Tibial artery (tissue), 4 donors: ENCODE data around the gene NXNL1.

Experiments used
- DNase-seq, 2 donors: peaks; one replicate each; pipeline ENCODE4 v3.0.0-alpha.2; 2019
- H3K27ac ChIP-seq, 2 donors: fragments of 200-600 bp; sonication (generic) in 1 of 2; 1 replicate in 1 of 2; 2 replicates in 1 of 2; pipeline ENCODE4 v1.5.1; 2018 to 2019; ENCODE audit warnings: mild to moderate bottlenecking in 1 of 2
- H3K27me3 ChIP-seq, 2 donors: fragments of 200-600 bp; sonication (generic) in 1 of 2; one replicate each; pipeline versions ENCODE4 v1.5.1 to v1.6.0; 2016 to 2019
- H3K36me3 ChIP-seq, 3 donors: fragments of 200-600 bp; sonication (generic) in 2 of 3; one replicate each; pipeline ENCODE4 v1.5.1; 2016 to 2019; ENCODE audit warnings: mild to moderate bottlenecking in 2 of 3
- H3K4me1 ChIP-seq, 4 donors: fragments of 200-600 bp; sonication (generic) in 2 of 4; 1 replicate in 3 of 4; 2 replicates in 1 of 4; pipeline ENCODE4 v1.5.1; 2016 to 2019
- H3K4me3 ChIP-seq, 2 donors: fragments of 200-600 bp; sonication (generic) in 1 of 2; 1 replicate in 1 of 2; 2 replicates in 1 of 2; pipeline ENCODE4 v1.5.1; 2018 to 2019; ENCODE audit warnings: mild to moderate bottlenecking in 2 of 2
- H3K9me3 ChIP-seq, 3 donors: fragments of 200-600 bp; sonication (generic) in 1 of 3; one replicate each; pipeline ENCODE4 v1.5.1; 2016 to 2019
- intact Hi-C: fragments of 100-400 bp; cut with DNase I; formaldehyde crosslinking; loops from one replicate; pipeline ENCODE4 v1.15.0; 2023; ENCODE audit warnings: low total_unique reads
- TF ChIP-seq, protein P1 (sequence below), 2 experiments: fragments of 200-600 bp in 1 of 2; fragments of 450-650 bp in 1 of 2; IDR thresholded peaks; one replicate each; pipeline ENCODE4 v1.5.1; 2017 to 2019; ENCODE audit warnings: antibody characterized with exemption in 2 of 2, mild to moderate bottlenecking in 1 of 2, moderate library complexity in 1 of 2

Gene NXNL1

DNA sequence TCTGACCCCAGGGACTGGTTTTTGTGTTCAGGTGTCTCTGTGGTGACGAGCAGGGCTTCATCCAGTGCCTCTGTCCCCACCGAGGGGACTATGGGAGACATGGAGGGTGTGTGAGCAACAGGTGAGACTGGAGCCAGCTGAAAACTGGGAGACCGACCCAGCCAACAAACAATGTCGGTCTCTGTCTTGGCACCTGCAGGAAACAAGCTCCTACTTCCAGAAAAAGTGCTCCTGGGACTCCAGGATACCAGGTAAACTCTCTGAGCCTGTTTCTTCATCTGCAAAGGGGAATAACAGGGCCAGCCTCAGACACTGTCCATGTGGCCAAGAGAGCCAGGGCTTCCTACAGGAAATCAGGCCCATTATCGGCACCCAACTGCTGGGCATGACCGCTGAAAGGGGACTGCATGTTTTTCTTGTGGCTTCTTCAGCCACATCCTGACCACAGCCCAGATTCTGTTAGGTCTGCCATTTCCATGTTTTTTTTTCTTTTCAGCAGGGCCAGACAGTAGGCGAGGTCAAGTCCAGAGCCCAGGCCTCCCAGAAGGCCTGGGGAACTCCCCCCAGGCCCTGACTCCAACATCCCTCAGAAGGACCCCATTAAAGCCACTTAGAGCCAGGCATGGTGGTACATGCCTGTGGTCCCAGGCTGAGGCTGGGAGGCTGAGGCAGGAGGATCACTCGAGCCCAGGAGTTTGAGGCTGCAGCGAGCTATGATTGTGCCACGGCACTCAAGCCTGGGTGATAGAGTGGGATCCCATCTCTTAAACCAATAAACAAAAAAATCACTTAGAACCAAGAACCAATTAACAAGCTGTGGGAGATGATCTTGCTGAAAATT lies 54.5 kb downstream of the NXNL1 start:
- no peak for DNase-seq
- peak overlapping the region in 1 of 2 donors; percentile 25 for H3K27ac ChIP-seq
- no peaks in the 10 kb centered on the region for H3K36me3 ChIP-seq
- H3K27me3 ChIP-seq: peaks cover 0 to 15% of the 10 kb centered on the region in 2 donors
- H3K9me3 ChIP-seq: no peaks in the 10 kb centered on the region
- H3K4me3 ChIP-seq: peak overlapping the region; percentile 29 to 41
- peaks cover 0 to 9% (median 0%) of the 10 kb centered on the region in 4 donors for H3K4me1 ChIP-seq
- intact Hi-C loops: no loop called here
- TF ChIP-seq, protein P1, sequence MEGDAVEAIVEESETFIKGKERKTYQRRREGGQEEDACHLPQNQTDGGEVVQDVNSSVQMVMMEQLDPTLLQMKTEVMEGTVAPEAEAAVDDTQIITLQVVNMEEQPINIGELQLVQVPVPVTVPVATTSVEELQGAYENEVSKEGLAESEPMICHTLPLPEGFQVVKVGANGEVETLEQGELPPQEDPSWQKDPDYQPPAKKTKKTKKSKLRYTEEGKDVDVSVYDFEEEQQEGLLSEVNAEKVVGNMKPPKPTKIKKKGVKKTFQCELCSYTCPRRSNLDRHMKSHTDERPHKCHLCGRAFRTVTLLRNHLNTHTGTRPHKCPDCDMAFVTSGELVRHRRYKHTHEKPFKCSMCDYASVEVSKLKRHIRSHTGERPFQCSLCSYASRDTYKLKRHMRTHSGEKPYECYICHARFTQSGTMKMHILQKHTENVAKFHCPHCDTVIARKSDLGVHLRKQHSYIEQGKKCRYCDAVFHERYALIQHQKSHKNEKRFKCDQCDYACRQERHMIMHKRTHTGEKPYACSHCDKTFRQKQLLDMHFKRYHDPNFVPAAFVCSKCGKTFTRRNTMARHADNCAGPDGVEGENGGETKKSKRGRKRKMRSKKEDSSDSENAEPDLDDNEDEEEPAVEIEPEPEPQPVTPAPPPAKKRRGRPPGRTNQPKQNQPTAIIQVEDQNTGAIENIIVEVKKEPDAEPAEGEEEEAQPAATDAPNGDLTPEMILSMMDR (IDR thresholded peaks at IDR 0.05): no peak
